Neural progenitor cell (in vitro differentiated cells): ENCODE measurements around the gene ZNF341. TPM values are rescaled to one million over a fixed set of nuclear protein-coding genes. Genes with fewer than 3 reads are reported as not detected.

Experiments used
- DNase-seq: peaks from one replicate; pipeline ENCODE4 v3.0.0-alpha.2; 2016; ENCODE audit warnings: low spot score
- H2AFZ ChIP-seq: fragments of 200-600 bp; sonication (generic); replicated peaks from 2 replicates; pipeline ENCODE4 v1.6.1; 2016; ENCODE audit warnings: antibody characterized with exemption
- H3F3A ChIP-seq: fragments of 200-600 bp; sonication (generic); 2 replicates; pipeline ENCODE4 v1.6.1; 2016; ENCODE audit warnings: antibody characterized with exemption, low read depth
- H3K27ac ChIP-seq: fragments of 200-600 bp; sonication (generic); 2 replicates; pipeline ENCODE4 v1.5.1; 2016; ENCODE audit warnings: mild to moderate bottlenecking
- H3K27me3 ChIP-seq: fragments of 200-600 bp; sonication (generic); 2 replicates; pipeline ENCODE4 v1.6.1; 2016; ENCODE audit warnings: mild to moderate bottlenecking, moderate library complexity
- H3K36me3 ChIP-seq: fragments of 200-600 bp; sonication (generic); 2 replicates; pipeline ENCODE4 v1.5.1; 2016
- H3K4me1 ChIP-seq: fragments of 200-600 bp; sonication (generic); 2 replicates; pipeline ENCODE4 v1.6.1; 2016; ENCODE audit warnings: mixed run types
- H3K4me2 ChIP-seq: fragments of 200-600 bp; sonication (generic); 2 replicates; pipeline ENCODE4 v1.6.1; 2016
- H3K4me3 ChIP-seq: fragments of 200-600 bp; sonication (generic); 2 replicates; pipeline ENCODE4 v1.5.1; 2016
- H3K79me2 ChIP-seq: fragments of 200-600 bp; sonication (generic); 2 replicates; pipeline ENCODE4 v1.6.1; 2016; ENCODE audit warnings: low read depth
- H3K9ac ChIP-seq: fragments of 200-600 bp; sonication (generic); 2 replicates; pipeline ENCODE4 v1.6.1; 2016
- H3K9me3 ChIP-seq: fragments of 200-600 bp; sonication (generic); 2 replicates; pipeline ENCODE4 v1.5.1; 2016; ENCODE audit warnings: low read depth
- H4K20me1 ChIP-seq: fragments of 200-600 bp; sonication (generic); 2 replicates; pipeline ENCODE4 v1.6.1; 2016; ENCODE audit warnings: low read depth
- H3K27ac Mint-ChIP-seq: 3 replicates; pipeline ENCODE4 v1.8.0; 2021; ENCODE audit warnings: mixed read lengths
- H3K27me3 Mint-ChIP-seq: 2 replicates; pipeline ENCODE4 v1.8.0; 2022; ENCODE audit warnings: low read depth, mild to moderate bottlenecking, inconsistent platforms, moderate library complexity, mixed read lengths; ENCODE audit not compliant: insufficient read depth
- H3K36me3 Mint-ChIP-seq: 3 replicates; pipeline ENCODE4 v1.8.0; 2021; ENCODE audit warnings: mixed read lengths
- H3K4me1 Mint-ChIP-seq: 3 replicates; pipeline ENCODE4 v1.8.0; 2021; ENCODE audit warnings: mixed read lengths
- H3K4me3 Mint-ChIP-seq: 3 replicates; pipeline ENCODE4 v1.8.0; 2021; ENCODE audit warnings: mild to moderate bottlenecking, moderate library complexity, mixed read lengths
- H3K9me3 Mint-ChIP-seq: 3 replicates; pipeline ENCODE4 v1.8.0; 2020; ENCODE audit warnings: mixed read lengths
- CTCF ChIP-seq: fragments of 200-600 bp; sonication (generic); IDR thresholded peaks from 2 replicates; pipeline ENCODE4 v1.5.1; 2017; ENCODE audit warnings: antibody characterized with exemption, mild to moderate bottlenecking
- EZH2 ChIP-seq: fragments of 200-600 bp; sonication (generic); IDR thresholded peaks from 2 replicates; pipeline ENCODE4 v1.6.1; 2017; ENCODE audit warnings: antibody characterized with exemption, mild to moderate bottlenecking, moderate library complexity
- EZH2phosphoT487 ChIP-seq: fragments of 200-600 bp; sonication (generic); IDR thresholded peaks from 2 replicates; pipeline ENCODE4 v1.6.1; 2017; ENCODE audit warnings: antibody characterized with exemption
- total RNA-seq: library from RNA; depleted of rRNA; stranded (reverse); fragments of >200 nt; gene quantifications from 2 replicates; pipeline ENCODE4 v1.2.3, GENCODE V29; 2015; ENCODE audit warnings: low replicate concordance

Gene ZNF341
- total RNA-seq, 1 donor from 2014 or later = 0.82 TPM

GRCh38 chr20:33815671-33816070 is 83.9 kb downstream of the ZNF341 start:
- no peaks in the 10 kb centered on the region for H3K36me3 ChIP-seq
- no peaks in the 10 kb centered on the region for H3K27me3 ChIP-seq
- peaks cover 72% of the 10 kb centered on the region for H4K20me1 ChIP-seq
- no peak overlapping the region for H3K27ac Mint-ChIP-seq
- peaks cover 13% of the 10 kb centered on the region for H3F3A ChIP-seq
- no peak overlapping the region for H3K4me3 ChIP-seq
- H3K36me3 Mint-ChIP-seq = peaks cover 14% of the 10 kb centered on the region
- H3K4me1 Mint-ChIP-seq = peaks cover 35% of the 10 kb centered on the region
- H3K27ac ChIP-seq = no peak overlapping the region
- H3K9ac ChIP-seq = no peak overlapping the region
- no peaks in the 10 kb centered on the region for H3K9me3 Mint-ChIP-seq
- no peak overlapping the region for H3K4me2 ChIP-seq
- peaks cover 20% of the 10 kb centered on the region for H3K4me1 ChIP-seq
- TF ChIP-seq CTCF = no peak
- TF ChIP-seq EZH2 = no peak
- TF ChIP-seq EZH2phosphoT487 = no peak
- DNase-seq = no peak
- H3K9me3 ChIP-seq = no peaks in the 10 kb centered on the region
- H3K4me3 Mint-ChIP-seq = no peak overlapping the region
- H3K27me3 Mint-ChIP-seq = peaks cover 3% of the 10 kb centered on the region
- H2AFZ ChIP-seq = no peak overlapping the region
- H3K79me2 ChIP-seq = peaks cover 93% of the 10 kb centered on the region

GRCh38 chr20:33816191-33816590 is 84.4 kb downstream of the ZNF341 start:
- Mint-ChIP-seq H3K9me3 (no peaks in the 10 kb centered on the region), H3K4me1 (peaks cover 35% of the 10 kb centered on the region), H3K36me3 (peaks cover 14% of the 10 kb centered on the region), H3K27me3 (peaks cover 3% of the 10 kb centered on the region), H3K27ac (no peak overlapping the region), H3K4me3 (no peak overlapping the region)
- no peak for DNase-seq
- Histone ChIP-seq H3K4me3 (no peak overlapping the region), H3K27ac (no peak overlapping the region), H3K4me1 (peaks cover 20% of the 10 kb centered on the region), H3K36me3 (no peaks in the 10 kb centered on the region), H2AFZ (no peak overlapping the region), H3K9me3 (no peaks in the 10 kb centered on the region), H4K20me1 (peaks cover 76% of the 10 kb centered on the region), H3K79me2 (peaks cover 98% of the 10 kb centered on the region), H3K27me3 (no peaks in the 10 kb centered on the region), H3F3A (peaks cover 13% of the 10 kb centered on the region), H3K9ac (no peak overlapping the region), H3K4me2 (no peak overlapping the region)
- TF ChIP-seq CTCF = no peak
- TF ChIP-seq EZH2 = no peak
- TF ChIP-seq EZH2phosphoT487 = no peak

GRCh38 chr20:33817411-33817810 is 85.6 kb downstream of the ZNF341 start:
- no peak overlapping the region for H3K4me3 Mint-ChIP-seq
- Histone ChIP-seq H3K27ac (no peak overlapping the region), H4K20me1 (peaks cover 78% of the 10 kb centered on the region), H3F3A (peaks cover 4% of the 10 kb centered on the region), H3K4me3 (no peak overlapping the region), H3K27me3 (no peaks in the 10 kb centered on the region), H3K4me1 (peaks cover 20% of the 10 kb centered on the region), H3K79me2 (peaks cover 99% of the 10 kb centered on the region), H2AFZ (no peak overlapping the region), H3K9ac (no peak overlapping the region), H3K9me3 (no peaks in the 10 kb centered on the region), H3K4me2 (no peak overlapping the region), H3K36me3 (no peaks in the 10 kb centered on the region)
- H3K27me3 Mint-ChIP-seq = peaks cover 3% of the 10 kb centered on the region
- H3K27ac Mint-ChIP-seq = no peak overlapping the region
- H3K9me3 Mint-ChIP-seq = no peaks in the 10 kb centered on the region
- peaks cover 14% of the 10 kb centered on the region for H3K36me3 Mint-ChIP-seq
- TF ChIP-seq EZH2phosphoT487 = no peak
- TF ChIP-seq CTCF = no peak
- TF ChIP-seq EZH2 = no peak
- peaks cover 34% of the 10 kb centered on the region for H3K4me1 Mint-ChIP-seq
- no peak for DNase-seq
